Hepatocyte (in vitro differentiated cells): ENCODE measurements around the gene CGB7.
"Not testable (repeated sequence)": the region's sequence is repeated elsewhere in the genome, so short reads cannot be mapped to it uniquely, and the experiment has no call there.

Source experiments
- EZH2 ChIP-seq: fragments of 200-600 bp; sonication (generic); IDR thresholded peaks from 2 replicates; pipeline ENCODE4 v1.6.1; 2016; ENCODE audit warnings: antibody characterized with exemption, mild to moderate bottlenecking, borderline replicate concordance
- TF ChIP-seq, protein P1 (sequence below): fragments of 200-600 bp; sonication (generic); IDR thresholded peaks from 2 replicates; pipeline ENCODE4 v1.5.1; 2016; ENCODE audit warnings: antibody characterized with exemption, mild to moderate bottlenecking; ENCODE audit not compliant: poor library complexity

DNA sequence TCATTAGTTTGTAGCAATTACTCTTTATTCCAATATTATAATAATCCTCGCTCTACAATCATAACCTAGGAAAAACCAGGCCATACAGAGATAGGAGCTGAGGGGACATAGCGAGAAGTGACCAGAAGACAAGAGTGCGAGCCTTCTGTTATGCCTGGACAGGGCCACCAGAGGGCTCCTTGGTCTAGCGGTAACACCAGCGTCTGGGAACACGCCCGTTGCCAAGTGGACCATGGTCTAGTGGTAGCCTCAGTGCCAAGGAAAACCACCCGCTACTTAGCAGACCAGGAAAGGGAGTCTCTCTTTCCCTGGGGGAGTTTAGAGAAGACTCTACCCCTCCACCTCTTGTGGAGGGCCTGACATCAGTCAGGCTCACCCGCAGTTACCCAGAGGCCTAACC is 17.3 kb upstream of the CGB7 start:
- TF ChIP-seq, protein P1, sequence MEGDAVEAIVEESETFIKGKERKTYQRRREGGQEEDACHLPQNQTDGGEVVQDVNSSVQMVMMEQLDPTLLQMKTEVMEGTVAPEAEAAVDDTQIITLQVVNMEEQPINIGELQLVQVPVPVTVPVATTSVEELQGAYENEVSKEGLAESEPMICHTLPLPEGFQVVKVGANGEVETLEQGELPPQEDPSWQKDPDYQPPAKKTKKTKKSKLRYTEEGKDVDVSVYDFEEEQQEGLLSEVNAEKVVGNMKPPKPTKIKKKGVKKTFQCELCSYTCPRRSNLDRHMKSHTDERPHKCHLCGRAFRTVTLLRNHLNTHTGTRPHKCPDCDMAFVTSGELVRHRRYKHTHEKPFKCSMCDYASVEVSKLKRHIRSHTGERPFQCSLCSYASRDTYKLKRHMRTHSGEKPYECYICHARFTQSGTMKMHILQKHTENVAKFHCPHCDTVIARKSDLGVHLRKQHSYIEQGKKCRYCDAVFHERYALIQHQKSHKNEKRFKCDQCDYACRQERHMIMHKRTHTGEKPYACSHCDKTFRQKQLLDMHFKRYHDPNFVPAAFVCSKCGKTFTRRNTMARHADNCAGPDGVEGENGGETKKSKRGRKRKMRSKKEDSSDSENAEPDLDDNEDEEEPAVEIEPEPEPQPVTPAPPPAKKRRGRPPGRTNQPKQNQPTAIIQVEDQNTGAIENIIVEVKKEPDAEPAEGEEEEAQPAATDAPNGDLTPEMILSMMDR, result peak; percentile 63
- not testable (repeated sequence) for TF ChIP-seq EZH2
